GM21367 (cell line): Measurements from ENCODE around the gene CRABP1.

ENCODE experiments used
- ATAC-seq: cut with Tn5 transposase; IDR thresholded peaks from one replicate; pipeline ENCODE4 v1.9.1; 2021; ENCODE audit not compliant: unreplicated experiment

CRABP1 gene

DNA sequence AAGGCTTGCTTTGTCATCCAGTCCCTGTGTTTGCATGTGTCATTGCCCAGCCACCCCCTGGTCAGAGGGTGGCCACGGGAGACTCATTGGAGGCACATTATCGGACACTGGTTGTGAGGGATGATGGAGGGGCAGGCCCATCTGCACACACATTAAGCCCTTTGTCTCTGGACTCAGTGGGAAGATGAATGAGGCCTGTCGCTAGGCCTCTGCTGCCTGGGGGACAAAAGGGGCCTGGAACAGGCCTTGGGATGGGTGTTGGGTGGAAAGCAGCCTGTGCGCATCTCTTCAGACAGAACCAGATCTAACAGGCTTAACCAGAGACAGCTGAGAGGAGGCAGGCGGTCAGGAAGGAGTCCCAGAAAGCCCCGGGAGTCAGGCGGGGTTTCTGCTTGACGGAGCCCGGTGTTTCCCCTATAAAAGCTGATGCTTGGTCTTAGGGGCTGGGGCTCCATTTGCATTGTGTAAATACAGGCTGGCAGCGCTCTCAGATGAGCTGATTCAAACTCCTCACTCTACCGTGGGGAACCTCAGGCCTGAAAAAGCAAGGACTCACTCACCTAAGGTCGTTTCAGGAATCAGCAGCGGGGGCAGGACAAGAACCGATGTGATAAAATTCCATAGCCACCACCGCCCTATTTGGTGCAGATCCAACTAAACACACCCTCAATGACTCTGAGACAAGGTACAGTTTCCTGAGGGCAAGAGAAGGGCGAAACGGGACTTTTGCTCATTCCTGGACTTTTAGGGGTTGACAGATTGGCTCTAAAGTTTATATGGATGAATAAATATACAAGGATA is 23.7 kb upstream of the CRABP1 start:
- ATAC-seq = peak; percentile 51

DNA sequence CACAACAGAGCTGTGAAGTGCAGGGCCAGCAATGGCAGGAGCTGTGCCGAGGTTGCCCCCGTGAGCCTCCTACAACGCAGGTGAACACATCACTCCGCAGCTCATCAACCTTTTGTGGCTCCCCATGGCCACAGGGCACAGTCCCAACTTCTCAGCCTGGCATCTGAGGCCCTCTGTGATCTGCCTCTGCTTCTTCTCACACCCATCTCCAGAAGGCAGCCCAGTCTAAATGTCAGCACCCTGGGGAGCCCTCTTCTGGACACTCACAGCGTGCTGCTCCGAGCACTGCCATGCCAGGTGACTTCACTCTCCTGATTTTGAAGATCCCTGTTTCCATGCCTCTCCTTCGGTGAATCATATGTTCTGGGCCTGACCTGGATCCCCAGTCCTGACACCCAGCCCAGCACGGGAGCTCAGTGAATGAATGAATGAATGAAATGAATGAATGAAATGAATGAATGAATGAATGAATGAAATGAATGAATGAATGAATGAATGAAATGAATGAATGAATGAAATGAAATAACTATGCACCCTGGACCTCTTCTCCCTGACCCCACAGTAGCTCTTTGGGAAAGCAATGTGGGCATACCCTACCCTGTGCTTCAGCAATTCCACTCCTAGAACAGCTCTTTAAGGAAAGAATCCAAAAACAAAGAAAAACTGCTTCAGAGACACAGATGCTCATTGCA is 22.9 kb upstream of the CRABP1 start:
- no peak for ATAC-seq

DNA sequence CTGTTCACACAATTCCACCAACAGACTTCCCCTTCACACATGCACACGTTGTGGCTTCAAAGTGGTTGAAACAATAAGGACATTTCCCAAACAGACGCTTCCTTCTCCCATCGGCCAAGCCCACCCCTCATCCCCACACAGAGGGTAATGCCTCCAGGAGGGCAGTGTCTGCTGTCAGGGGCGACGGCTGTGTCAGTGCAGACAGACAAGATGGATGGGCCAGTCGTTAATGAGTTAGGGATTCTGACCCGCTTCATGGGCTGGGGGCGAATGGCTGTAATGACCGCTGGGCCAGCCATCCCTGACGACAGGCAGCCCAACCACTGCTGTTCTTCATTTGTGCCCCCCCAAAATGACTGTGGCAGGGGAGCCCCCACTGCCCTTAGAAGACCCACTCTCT is 20.6 kb upstream of the CRABP1 start:
- ATAC-seq = no peak

DNA sequence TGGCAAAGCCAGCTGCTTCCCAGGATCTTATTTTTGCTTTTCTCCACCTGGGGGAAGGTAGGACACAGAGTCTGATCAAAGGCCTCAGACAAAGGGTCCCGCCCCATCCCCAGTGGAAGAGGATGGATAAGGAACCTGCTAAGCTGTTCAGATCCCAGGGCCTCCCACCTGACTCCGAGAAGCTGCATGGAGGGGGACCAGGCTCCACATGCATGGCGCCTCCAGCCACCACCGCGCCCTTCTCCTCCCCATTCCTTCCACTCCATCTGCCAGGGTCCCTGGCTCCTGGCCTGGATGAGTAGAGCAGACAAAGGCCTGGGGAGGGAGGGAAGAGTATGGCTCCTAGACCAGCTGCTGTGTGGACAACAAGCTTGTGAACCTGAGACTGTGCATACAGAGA is 20.0 kb upstream of the CRABP1 start:
- no peak for ATAC-seq

DNA sequence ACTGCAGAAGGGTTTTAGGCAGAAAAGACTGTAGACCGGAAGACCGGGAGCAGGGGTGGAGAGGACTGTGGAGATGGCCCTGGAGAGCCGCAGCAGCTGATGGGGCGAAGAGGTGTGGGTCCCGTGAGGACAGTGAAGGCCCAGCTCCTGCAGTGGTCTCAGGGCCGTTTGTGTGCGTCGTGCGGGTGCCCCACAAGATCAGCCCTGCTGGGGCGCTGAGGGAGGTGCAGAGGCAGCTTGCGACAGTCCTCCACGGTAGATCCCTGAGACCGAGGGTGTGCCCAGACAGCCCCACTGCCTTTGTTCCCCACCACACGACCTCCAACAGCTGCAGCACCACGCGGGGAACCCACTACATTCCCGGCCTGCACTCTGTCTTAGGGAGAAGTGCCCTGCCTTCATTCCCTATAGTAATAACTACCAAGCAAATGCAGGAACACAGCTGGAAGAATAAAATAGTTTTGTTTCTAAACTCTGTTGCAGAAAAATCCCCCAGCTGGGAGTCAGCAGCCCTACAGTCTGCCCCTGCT is 19.0 kb upstream of the CRABP1 start:
- no peak for ATAC-seq

DNA sequence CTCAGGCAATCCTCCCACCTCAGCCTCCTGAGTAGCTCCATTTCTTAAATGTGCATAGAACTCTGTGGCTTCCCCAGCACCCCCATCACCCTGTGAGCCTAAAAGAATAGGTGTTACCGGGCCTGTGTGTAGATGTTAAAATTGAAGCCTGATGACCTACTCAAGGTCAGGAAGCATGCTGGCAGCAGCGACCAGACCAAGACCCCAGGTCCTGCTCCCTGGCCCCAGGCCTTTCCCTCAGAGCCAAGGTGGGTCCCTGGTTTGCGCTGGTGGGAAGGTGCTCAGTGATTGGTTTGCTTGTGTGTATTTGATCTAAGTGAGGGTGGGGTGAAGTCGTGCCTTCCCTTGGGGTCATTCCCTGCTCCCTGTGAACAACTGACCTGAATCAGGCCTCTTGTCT is 18.4 kb upstream of the CRABP1 start:
- no peak for ATAC-seq

DNA sequence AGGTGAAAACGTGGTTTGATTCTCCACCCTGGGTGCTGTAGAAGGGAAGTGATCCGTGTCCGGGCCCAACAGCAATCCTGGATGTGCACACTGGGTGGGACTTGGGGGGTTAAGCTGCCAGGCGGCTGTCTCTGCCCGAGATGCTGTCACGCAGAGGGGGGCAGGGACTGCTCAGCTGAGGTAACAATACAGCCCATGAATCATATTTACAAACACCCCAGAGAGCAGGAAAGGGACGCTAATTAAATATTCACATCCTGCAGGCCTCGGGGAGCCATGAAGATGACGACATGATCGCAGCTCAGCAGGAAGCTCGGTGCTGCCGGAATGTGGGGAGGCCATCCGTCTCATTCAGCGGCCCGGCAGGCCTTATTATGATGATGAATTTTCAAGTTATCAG is 17.9 kb upstream of the CRABP1 start:
- ATAC-seq = no peak

DNA sequence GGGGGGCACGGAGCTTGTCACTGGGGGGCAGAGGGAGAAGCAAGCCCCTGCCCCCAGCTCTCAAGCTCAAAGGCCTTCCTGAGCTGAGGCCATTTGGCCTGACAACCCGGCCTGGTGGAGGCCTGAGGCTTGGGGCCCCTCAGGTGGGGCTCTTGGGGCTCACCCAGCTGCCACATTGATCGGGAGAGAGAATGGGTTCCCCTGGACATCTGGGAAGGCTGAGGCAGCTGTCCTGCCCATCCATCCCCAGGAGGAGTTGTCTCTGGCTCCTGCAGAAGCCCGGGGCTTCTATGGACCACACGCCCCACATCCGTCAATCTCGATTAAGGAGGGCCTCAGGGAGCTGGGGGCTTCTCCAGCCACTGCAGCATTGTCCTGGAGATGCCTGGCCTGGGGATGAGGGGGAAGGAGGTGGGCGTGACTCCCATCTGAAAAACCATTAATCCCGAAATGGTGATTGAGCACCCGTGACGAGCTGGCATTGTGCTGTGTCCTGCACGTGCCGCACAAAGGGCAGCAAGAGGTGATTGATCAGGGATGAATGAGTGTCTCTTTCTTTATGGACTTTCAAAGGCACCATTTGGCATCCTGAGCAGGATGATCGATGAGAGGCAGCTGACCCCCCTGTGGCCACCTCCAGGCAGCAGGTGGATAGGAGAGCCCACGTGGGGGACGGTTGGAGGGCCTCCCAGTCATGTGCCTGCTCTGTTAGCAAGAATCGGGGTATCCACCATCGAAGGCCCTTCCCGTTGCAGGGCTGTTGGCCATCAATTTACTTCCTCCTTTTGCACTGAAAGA is 17.2 kb upstream of the CRABP1 start:
- ATAC-seq = no peak

DNA sequence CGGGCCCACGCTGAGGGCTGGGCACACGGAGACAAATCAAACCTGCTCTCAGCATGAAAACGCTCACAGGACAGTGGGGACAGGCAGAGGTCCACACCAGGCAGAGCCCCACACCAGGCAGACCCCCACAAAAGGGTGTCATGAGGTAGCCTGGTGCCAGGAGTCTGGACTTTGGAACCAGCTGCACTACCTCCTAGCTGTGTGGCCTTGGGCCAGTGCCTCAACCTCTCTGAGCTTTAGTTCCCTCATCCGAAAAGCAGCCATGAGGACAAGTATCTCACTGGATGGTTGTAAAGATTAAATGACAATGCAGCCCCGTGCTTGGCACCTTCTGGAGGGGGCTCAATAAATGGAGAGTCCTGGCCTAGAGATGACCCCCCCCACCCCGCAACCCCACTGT is 16.5 kb upstream of the CRABP1 start:
- ATAC-seq = no peak

DNA sequence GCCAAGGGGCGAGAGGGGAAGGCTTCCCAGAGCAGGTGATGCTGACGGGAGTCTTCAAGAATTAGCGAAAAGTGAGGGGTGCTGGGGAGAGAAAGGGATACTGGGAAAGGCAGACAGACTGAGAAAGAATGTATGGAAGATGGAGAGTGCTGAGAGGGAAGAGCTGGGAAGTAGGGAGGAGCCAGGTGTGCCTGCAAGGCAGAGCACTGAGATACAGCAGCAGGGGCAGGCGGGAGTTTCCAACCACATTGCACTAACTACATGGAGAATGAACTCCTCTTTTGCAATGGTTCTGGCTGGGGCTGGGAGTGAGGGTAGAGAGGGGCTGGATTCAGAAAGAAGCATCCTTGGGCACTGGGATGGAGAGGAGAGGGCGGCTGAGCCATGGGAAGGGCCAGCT is 16.0 kb upstream of the CRABP1 start:
- ATAC-seq = no peak

DNA sequence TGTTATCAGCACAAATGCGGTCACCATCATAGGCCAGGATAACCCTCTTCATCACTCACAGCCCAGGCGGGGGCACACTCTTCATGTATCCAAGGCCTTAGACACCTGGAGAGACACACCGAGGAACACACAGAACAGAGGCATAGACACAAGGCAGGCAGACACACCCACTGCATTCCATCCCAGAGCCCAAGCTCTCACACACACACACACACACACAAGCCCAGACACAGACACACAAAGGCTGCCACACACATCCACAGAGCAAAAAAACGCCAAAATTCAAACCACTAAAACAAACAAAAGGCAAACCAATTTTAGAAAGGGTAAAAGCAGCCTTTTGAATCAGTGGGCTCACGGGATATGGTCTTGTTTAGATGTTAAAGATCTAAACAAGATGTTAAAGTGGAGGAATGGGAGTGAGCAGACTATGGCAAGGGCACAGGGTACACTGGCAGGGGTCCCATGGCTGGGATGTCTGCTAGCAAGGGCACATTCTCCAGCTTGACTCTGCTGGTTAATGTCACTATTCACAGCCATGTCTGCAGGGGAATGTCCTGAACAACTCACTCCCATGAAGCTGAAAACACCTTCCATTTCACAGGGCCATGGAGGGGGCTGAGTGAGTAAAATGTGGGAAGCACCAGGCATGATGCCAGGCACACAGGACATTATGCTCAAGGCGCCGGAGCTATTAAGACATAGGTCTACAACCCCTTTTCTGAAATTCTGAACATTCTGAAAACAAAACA is 14.9 kb upstream of the CRABP1 start:
- ATAC-seq = no peak

DNA sequence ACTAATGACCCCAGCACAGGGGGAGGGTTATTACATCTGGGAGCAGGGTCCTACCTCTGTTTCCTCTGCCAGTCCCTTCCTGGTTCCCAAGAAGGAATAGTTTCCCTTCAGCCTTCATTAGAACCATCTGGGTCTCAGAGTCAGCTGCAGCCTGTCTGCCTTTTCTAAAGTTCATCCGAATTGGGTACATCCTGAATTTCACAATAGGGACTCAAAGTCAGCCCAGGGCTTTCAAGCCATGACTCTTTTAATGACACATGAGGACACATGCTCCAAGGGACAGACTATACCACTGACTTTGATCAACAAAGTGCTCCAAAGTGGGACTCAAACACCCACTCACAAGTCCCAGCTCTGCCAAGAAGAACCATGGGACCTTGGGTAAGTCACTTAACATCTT is 12.7 kb upstream of the CRABP1 start:
- ATAC-seq = no peak

DNA sequence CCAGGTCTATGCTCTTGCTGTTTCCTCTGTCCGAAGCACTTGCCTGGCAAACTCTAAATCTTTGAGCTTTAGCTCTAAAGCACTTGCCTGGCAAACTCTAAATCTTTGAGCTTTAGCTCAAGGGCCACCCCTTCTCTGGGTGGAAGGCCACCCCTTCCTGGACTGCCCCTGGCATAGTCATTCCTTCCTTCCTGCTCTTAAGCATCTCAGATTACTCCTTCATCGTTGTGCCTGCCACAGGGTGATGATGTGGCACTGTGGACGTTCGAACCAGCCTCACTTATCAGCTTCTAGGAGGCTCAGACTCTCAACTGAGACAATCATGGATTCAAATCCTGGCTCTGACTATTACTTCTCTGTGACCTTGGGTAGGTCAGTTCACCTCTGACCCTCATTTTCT is 10.5 kb upstream of the CRABP1 start:
- no peak for ATAC-seq

DNA sequence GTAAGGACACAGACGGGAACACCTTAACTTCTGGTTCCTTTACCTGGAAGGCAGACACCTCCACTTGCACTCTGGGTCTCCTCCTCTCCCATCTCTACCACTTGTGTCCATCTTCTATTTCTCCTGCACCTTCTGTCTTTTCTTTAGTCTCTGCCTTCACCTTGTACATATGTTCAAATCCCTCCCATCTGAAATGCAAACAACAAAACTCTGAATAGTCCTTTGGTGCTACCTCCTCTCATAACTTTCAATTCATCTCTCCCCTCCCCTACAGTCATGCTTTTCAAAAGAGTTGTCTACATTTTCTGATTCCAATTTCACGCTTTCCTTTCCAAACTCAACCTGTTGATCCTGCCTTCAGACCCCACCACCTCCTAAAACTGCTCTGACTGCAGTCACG is 5.3 kb upstream of the CRABP1 start:
- no peak for ATAC-seq

DNA sequence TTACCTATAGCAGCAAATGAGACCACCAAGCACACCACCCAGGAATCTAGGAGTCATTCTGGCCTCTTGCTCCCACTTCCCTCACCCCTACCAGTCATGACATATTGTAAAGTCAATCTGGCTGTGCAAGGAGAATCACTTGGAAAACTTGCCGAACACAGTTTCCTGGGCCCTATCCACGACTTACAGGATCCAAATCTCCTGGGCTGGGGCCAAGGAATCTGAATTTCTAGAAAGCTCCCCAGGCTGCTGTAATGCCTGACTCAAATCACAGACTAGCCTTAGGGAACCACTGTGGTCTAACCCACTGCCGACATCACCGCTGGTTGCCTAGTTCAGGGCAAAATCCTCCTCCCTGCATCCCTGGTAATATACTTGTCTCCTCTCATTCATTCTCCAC is 4.2 kb upstream of the CRABP1 start:
- no peak for ATAC-seq

DNA sequence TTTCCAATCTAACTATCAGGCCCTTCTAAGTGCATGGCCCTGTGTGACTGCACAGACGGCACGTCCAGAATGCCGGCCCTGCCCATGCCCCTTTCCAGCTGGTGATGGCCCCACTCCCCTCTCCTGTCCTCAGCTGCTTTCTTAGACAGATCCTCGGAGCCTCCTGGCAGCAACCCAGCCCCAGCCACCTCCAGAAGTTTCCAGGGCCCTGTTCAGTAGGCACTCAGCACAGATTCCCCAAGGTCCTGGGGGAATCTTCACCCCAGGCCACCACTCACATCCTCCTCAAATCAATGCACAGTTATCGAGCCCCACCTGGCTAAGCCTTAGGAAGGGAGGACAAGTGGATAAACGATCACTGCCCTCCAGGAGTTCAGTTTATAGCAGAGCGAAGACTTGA is 1.4 kb upstream of the CRABP1 start:
- ATAC-seq = no peak

DNA sequence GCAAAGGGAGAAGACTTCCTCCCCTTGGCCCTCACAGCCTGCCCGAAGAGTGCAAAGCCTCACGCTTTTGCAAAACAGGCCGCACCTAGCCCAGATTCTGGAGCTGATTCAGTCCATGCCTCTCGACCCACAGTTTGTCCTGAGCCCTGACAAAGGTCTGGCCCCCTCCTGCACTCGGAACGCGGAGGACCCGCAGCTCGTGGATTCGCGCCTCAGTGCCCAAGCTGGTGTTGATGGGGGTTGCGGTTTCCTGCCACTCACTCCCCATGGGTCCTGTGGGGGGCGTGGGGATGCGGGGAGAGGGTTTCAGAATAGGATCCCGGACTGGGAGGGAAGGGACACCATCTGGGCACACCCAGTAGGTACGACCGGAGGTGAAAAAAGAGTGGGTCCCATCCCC is 594 bp upstream of the CRABP1 start:
- ATAC-seq = no peak

DNA sequence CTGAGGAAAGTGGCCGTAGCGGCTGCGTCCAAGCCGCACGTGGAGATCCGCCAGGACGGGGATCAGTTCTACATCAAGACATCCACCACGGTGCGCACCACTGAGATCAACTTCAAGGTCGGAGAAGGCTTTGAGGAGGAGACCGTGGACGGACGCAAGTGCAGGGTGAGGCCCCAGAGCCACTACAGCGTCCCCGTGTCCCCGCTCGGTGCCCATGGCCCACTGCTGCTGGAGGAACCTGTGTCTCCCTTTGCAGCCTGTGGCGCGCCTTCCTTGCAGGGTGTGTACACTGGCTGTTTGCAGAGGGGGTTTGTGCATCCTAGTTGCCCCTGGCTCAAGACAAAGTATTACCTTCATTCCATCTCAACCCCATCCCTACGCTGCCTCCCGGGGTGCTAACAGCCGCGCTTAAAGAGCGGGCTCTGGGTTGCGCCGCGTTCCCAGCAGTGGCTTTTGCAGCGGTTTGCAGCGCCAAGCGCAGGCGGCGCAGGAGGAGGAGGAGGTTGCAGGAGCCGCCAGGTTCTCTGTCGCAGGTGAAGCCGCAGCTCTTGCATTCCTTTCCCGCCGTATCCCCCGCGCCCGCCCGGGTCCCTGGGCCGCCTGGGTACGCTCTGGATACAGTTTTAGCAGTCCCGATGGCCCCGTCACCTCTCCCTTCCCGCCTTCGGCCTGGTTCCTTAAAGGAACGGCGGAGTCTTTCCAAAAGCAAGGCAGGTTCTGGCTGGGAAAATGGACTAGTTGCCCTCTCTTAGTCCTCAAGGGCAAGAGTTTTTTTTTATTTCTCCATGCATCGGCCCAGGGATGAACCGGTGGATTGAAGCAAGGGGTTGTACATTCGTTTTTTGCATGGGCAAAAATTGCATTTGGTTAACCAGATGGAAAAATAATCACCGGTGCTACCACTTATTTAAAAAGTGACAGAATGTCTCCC is 1.2 kb downstream of the CRABP1 start:
- no peak for ATAC-seq

DNA sequence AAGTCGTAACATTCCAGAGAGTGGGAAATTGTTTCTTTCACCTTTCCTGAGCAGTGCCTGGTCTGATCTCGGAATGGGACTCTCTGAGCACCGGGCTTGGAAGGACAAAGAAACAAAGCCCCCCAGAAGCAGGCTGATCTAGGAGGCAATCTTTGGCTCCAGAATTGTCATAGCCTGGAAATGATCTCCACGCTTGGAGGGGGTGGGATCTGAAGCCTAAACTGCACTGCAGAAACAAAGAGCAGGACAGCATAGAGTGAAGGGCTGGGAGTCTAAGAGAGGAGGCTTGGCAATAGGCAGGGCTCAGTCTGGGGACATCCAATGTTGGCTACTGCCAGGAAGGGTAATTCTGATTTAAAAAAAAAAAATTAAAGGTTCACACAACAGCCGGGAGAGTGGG is 1.9 kb downstream of the CRABP1 start:
- ATAC-seq = no peak
